VCaP (cell line): ENCODE data around the gene CPEB3.
"Not testable (repeated sequence)": the region's sequence is repeated elsewhere in the genome, so short reads cannot be mapped to it uniquely, and the experiment has no call there.

Experiments used
- H3K27ac ChIP-seq: fragments of 450-650 bp; 2 replicates; pipeline ENCODE4 v1.5.1; 2017
- TF ChIP-seq, protein P1 (sequence below): fragments of 450-650 bp; conservative IDR thresholded peaks from 2 replicates; pipeline ENCODE4 v1.5.1; 2017; ENCODE audit warnings: mild to moderate bottlenecking, moderate library complexity

Gene CPEB3

DNA sequence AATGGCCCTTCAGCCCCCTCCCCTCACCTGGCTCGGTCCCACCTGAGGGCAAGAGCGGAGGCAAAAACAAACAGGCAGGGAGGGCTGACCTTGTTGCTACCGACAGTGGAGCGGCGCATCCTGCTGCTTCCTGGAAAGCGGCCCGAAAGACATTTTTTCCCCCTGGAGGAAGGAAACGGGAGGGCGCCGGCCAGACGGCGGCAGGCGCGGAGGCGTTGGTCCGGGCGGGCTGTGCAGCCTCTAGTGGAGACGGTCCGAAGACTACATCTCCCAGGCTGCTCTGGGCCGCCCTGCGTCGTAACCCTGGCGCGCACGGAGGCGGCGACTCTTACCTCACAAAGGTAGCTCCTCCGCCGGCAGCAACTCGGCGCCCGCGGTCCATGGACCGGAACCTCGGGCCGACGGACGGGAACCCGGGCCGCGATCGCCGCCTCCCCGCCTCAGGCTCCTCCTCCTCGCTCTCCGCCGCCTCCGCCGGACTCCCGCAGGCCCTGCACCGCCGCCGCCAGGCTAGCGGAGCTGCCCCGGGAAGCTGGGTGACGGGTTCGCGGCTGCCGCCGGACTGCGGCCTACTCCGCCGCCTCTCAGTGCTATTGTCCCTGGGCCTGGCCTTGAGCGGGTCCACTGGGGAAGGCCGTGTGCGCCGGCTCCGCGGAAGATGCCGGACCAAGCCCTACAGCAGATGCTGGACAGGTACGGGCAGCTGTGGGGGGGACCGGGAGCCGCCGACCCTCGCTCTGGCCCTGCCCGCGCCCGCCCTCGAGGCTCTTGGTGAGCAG, at the start of gene CPEB3, which contains the start of gene MARCHF5:
Gene CPEB3, minus strand, starts transcription at position 242 of the 779 bp plus-strand sequence. CDS start 50,728 bp downstream, outside the sequence.
Gene MARCHF5, plus strand, starts transcription at position 331 of the 779 bp plus-strand sequence. Its CDS starts 328 bp downstream, at position 659.
- TF ChIP-seq, protein P1, sequence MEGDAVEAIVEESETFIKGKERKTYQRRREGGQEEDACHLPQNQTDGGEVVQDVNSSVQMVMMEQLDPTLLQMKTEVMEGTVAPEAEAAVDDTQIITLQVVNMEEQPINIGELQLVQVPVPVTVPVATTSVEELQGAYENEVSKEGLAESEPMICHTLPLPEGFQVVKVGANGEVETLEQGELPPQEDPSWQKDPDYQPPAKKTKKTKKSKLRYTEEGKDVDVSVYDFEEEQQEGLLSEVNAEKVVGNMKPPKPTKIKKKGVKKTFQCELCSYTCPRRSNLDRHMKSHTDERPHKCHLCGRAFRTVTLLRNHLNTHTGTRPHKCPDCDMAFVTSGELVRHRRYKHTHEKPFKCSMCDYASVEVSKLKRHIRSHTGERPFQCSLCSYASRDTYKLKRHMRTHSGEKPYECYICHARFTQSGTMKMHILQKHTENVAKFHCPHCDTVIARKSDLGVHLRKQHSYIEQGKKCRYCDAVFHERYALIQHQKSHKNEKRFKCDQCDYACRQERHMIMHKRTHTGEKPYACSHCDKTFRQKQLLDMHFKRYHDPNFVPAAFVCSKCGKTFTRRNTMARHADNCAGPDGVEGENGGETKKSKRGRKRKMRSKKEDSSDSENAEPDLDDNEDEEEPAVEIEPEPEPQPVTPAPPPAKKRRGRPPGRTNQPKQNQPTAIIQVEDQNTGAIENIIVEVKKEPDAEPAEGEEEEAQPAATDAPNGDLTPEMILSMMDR: peak; percentile 65
- peak within 1 kb of the TSS; percentile 96 for H3K27ac ChIP-seq

DNA sequence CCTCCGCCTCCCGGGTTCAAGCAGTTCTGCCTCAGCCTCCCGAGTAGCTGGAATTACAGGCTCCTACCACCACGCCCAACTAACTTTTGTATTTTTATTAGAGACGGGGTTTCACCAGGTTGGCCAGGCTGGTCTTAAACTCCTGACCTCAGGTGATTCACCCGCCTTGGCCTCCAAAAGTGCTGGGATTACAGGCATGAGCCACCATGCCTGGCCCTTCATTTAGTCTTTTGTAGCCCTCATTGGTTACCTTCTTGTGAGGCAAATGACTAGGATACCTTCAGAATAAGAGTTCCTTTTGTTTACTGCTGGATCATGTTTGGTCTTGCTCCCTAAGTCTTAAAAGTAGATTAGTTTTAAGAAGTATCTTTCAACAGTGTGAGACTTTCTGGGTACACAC, 39.0 kb upstream of the CPEB3 start:
- not testable (repeated sequence) for H3K27ac ChIP-seq

DNA sequence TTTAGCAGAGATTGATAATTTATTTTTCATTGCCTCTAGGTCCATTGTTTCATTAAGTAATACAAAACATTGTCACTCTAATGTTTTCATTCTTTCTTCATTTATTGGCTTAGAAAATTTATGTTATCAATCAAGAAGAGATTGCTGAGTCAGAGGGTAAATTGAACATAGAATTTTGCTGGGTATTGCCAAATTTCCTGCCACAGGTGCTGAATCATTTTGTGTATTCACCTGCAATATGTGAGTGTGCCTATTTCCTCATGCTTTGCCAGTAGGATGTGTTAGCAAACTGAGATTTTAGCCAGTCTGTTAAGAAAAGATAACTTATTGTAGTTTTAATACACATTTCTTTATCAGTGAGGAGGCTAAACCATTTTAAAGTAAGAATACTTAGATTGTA, 38.1 kb upstream of the CPEB3 start:
- TF ChIP-seq, protein P1: no peak
- H3K27ac ChIP-seq: no peak overlapping the region

DNA sequence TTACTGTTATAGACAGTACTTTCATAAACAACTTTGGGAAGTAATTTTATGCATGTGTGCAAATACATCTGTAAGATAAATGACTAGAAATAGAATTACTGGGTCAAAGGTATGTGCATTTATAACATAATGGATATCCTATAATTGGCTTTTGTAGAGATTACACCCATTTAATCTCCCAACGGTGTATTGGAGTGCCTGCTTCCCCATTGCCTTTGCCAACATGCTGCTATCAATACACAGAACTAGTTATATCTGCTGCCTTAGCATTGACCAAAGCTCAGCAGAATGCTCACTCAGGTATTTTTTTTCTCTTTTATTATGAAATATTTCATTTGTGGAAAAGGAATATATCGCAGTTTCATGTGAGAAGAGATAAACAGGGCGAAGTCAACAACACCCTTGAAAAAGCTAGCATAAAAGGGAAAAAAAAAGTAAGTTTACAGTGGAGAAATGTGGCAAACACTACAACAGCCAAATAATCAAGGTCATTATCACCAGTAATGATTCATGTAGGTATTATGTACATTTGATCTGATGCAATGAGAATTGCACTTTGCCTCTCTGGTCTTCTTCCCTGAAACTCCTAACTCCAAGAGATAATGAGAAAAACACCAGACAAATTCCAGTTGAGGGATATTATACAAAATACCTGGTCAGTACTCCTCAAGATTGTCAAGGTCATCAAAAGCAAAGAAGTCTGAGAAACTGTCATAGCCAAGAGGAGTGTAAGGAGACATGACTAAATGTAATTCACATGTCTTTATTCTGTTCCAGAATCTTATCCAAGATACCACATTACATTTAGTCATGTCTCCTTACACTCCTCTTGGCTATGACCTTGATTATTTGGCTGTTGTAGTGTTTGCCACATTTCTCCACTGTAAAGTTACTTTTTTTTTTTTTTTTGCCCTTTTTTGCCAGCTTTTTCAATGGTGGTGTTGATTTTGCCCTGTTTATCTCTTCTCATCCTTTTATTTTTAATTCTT, 36.9 kb upstream of the CPEB3 start:
- H3K27ac ChIP-seq: no peak overlapping the region

DNA sequence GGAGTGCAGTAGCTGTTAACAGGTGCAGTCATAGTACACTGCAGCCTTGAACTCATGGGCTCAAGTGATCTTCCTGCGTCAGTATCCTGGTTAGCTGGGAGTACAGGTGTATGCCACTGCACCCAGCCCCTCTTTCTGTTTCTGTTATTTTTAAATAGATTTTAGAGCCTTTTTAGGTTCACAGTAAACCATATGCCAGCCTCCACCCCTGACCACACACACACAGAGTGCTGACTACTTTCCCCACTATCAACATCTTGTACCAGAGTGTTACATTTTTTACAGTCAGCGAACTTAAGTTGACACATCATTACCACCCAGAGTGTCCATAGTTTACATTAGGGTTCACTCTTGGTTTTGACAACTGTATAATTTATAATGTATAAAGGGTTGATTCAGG, 32.2 kb upstream of the CPEB3 start:
- no peak overlapping the region for H3K27ac ChIP-seq

More for the DNA sequence above, 36.9 kb upstream of the CPEB3 start:
- TF ChIP-seq, protein P1: no peak

DNA sequence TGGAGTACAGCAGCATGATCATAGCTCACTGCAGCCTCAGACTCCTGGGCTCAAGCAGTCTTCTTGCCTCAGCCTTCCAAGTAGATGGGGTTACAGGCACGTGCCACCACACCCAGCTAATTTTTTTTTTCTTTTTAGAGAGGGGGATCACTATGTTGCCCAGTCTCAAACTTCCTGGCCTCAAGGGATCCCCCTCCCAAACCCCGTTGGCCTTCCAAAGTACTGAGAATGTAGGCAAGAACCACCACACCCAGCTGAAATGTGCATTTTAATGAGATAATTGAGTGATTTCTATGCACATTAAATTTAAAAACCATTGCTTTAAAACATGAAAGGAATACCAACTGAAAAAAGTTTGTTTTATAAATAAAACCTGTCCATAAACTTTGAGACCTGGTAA, 25.7 kb upstream of the CPEB3 start:
- no peak overlapping the region for H3K27ac ChIP-seq
- TF ChIP-seq, protein P1: no peak

More for the DNA sequence above, 32.2 kb upstream of the CPEB3 start:
- TF ChIP-seq, protein P1: no peak

DNA sequence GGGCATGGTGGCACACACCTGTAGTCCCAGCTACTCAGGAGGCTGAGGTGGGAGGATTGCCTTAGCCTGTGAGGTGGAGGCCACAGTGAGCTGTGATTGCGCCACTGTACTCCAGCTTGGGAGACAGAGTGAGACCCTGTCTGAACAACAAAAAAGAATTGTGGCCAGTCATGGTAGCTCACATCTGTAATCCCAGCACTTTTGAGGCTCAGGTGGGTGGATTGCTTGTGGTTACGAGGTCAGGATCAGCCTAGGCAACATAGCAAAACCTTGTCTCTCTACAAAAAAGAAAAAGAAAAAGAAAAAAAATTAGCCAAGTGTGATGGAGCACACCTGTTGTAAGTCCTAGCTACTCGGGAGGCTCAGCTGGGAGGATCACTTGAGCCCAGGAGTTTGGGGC, 22.9 kb upstream of the CPEB3 start:
- no peak overlapping the region for H3K27ac ChIP-seq
- TF ChIP-seq, protein P1: no peak
